Keratinocyte (primary cell): Measurements from ENCODE around the gene ETNK2.

ENCODE experiments used
- EZH2 ChIP-seq: IDR thresholded peaks from one replicate; pipeline ENCODE4 v1.6.1; 2012; ENCODE audit warnings: inconsistent platforms, mild to moderate bottlenecking, low read length, moderate library complexity
- TF ChIP-seq, protein P1 (sequence below), 3 experiments: IDR thresholded peaks in 1 of 3; conservative IDR thresholded peaks in 1 of 3; optimal IDR thresholded peaks in 1 of 3; 2 replicates in 2 of 3; 3 replicates in 1 of 3; pipeline versions ENCODE3 to v1.5.1; 2011; ENCODE audit warnings: low read length in 3 of 3, mild to moderate bottlenecking in 3 of 3, moderate library complexity in 2 of 3, control low read depth in 1 of 3, inconsistent platforms in 1 of 3; ENCODE audit not compliant: insufficient read depth in 2 of 3; ENCODE audit errors: extremely low read depth in 1 of 3

DNA sequence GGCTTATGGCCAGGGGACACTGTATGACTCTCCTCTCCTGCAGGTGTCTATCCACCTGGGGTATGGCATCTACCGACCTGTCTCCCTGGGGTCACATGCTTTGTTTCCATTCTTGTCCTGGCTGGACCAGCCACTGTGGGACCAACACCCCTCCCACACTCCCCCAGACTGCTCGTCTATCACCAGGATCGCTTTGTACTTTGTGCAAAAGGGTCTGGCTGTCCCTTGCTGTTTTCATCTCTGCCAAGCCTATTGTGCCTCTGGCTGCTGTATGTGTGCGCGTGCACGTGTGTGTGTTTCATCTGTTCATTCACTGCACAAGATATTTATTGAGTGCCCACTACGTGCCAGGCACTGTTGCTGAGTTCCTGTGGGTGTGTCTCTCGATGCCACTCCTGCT, 25.5 kb downstream of the ETNK2 start:
- TF ChIP-seq, protein P1, sequence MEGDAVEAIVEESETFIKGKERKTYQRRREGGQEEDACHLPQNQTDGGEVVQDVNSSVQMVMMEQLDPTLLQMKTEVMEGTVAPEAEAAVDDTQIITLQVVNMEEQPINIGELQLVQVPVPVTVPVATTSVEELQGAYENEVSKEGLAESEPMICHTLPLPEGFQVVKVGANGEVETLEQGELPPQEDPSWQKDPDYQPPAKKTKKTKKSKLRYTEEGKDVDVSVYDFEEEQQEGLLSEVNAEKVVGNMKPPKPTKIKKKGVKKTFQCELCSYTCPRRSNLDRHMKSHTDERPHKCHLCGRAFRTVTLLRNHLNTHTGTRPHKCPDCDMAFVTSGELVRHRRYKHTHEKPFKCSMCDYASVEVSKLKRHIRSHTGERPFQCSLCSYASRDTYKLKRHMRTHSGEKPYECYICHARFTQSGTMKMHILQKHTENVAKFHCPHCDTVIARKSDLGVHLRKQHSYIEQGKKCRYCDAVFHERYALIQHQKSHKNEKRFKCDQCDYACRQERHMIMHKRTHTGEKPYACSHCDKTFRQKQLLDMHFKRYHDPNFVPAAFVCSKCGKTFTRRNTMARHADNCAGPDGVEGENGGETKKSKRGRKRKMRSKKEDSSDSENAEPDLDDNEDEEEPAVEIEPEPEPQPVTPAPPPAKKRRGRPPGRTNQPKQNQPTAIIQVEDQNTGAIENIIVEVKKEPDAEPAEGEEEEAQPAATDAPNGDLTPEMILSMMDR (optimal IDR thresholded peaks at IDR 0.05 in 1 of 3, IDR thresholded peaks at IDR 0.05 in 1 of 3, conservative IDR thresholded peaks at IDR 0.05 in 1 of 3; ENCODE audit: extremely low read depth in 1 of 3, insufficient read depth in 2 of 3, low read length in 3 of 3) = no peak
- no peak for TF ChIP-seq EZH2
